HPDE6-E6E7 (cell line): Measurements from ENCODE around the gene TBX18.

Experiments
- DNase-seq: peaks from one replicate; pipeline ENCODE4 v3.0.0; 2011; ENCODE audit warnings: missing footprints; ENCODE audit errors: extremely low spot score

TBX18 gene

GRCh38 chr6:84671183-84671582 is 93.2 kb downstream of the TBX18 start:
- no peak for DNase-seq

DNA sequence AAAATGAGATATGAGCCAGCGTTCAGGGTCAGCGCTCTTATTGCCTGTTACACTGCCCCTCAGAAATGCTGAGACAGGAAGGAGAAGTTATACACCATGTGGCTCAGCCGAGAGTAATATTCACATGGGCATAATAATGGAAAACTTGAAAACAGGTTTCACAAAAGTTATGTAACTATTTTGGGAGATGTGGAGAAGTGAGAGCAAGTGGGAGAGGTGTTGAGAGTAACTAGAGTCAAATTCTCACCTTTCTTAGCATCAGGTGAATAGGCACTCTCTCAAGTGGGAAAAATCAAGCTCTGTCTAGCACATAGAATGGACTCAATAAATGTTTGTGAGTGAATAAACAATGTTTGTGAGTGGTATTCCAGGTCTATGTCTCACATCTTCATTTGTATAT is 94.5 kb downstream of the TBX18 start:
- no peak for DNase-seq

DNA sequence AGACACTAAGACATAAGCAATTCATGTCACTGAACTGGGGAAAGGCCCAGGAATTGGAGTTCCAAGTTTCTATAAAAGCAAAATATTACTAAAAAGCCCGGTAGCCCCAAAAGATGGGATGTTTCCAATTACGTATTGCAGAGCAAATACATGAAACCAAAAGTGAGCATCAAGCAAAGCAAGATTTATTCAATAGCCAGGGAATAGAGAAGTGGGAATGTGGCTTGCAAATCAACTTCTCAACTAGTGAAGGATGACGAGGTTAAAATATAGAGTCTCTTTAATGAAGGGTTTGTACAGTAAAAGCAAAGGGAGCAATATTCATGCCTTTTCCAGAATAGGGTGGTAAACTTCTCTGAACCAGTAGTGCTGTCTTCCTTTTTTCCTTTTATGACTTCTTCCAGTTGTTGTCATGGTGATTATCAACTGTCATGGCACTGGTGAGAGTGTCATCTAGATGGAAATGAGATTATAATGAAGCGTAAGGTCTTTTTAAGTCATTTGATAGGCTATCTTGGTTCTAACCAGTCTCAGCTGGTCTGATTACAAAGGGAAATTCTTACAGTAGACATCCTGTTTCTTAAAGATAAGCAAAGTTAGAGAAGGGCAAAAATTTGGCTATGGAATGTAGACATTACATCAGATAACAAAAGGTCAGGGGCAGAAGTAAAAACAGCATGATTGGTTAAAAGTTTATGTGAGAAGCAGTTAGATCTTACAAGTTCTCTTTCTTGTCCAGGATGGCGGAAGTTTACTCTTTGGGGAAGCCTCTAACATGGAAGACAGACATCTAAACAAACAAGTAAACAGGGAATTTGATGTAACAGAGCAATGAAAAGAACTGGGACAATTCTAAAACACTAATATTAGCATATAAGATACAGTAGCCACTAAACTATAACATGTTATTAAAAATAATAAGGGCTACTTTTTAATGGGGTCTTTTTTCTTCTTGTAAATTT is 96.9 kb downstream of the TBX18 start:
- no peak for DNase-seq

DNA sequence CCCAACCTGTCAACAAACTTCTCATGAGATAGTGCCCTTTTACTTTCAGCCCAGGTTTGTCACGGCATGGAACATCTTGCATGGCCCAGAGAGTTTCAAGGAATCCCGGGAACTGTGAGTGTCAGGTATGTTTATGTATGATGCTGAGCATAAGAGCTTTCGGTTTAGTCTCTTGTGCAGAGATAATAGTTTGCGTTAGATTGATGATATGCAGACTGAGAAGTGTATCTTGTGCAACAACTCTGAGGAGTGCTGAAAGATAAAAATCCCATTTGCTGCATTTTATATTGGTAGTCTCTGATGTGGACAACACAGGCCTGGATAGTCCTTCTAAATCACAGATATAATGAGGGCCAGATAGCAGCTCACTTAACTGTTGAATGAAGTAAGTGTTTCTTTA is 99.0 kb downstream of the TBX18 start:
- no peak for DNase-seq

GRCh38 chr6:84663866-84664265 is 100.5 kb downstream of the TBX18 start:
- DNase-seq: no peak

DNA sequence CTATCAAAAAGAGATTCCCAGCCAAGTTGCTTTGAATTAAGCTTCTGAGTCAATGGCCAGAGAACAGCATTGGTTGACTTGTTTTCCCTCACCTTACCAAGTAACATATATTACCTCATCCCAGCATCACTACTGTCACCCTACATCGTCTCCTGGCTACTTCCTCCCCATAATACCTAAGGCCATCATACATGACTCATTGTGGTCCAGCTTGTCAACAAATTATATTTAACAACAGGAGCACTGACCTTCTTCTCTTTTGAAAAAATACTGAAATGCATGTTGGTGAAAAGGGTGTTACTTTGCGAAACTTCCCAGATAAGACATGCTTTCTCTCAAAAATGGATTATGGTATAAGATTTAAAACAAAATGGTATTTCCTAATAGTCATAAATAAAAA is 106.9 kb downstream of the TBX18 start:
- no peak for DNase-seq

DNA sequence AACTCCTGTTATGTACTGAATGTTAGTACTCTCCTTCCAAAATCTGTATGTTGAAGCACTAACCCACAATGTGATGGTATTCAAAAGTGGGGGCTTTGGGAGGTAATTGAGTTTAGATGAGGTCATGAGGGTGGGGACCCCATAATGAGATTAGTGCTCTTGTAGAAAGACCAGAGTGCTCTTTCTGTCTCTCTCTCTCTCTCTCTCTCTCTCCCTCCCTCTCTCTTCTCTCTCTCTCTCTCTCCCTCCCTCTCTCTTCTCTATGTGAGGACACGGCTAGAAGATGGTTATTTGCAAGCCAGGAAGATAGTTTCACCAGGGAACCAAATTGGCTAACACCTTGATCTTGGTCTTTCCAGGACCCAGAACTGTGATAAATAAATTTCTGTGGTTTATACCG is 107.4 kb downstream of the TBX18 start:
- DNase-seq: no peak

DNA sequence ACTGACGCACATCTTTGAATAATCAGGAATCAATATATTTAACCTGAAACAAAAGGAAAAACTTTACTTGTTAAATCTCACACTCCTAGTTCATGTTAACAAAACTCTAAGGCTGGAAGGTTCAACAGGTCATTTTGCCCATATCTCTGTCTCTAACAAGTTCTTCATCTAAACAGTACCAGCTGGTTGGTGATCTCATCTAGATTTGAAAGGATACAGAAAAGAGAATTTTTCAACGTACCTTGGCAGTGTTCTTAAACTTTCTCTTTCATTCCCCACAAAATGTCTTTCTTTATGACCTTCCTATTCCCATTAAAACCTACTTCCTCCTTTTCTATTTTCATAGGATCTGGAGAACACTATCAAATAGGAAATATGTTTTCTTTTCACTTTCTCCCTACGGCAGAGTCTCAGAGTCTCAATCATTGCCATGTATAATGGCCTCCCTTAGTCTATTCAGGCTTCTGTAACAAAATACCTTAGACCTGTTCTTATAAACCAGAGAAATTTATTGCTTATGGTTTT is 111.3 kb downstream of the TBX18 start:
- DNase-seq: no peak

DNA sequence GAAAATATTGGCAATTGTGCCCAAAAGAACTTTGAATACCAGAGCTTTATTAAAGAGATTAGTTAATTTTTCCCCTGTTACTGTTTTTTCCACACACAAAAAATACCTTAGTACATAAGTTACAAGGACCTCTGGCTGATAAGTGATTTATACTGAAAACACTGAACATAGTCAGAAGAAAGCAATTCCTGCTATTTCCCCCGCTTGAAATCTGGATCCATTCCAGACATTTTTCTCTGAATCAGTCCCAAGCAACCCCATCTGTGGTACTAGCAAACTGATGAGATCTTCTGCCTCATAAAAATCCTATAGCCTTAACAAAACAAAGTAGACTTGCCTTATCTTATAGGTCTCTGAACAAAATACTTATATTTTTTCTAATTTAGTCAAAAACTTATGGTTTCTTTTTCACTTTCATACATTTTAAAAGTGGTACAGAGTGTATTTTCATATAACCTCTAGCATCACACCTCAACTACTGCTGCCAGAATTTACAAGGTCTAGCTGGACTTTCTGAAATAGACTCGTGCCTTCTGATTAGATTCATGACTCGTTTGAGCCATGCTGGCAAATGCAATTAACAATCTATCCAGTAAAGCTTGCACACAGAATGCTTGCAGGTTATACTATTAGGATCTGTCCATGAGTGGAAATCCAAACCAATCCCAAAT is 111.9 kb downstream of the TBX18 start:
- no peak for DNase-seq

- no peak for DNase-seq
Measured at GRCh38 chr6:84651583-84651982, 112.8 kb downstream of the TBX18 start.

DNA sequence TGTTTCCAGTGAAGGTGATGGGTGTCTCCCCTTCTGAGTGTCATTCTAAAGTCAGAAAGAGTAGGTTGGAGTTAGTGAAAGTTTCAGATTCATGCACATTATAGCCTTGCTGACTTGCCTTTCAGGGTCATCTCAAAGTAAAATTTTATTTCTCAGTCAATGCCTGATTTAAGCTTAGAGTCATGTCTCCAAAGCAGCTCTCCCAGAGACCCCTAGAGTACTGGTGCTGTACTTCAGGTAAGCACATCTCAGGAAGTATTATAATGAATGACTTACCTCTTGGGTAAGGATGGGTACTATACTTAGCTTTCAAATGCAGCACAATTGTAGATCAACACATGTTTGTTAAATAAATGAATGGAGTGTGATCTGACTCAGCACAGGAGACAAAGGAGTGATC is 116.0 kb downstream of the TBX18 start:
- no peak for DNase-seq

GRCh38 chr6:84645563-84646266 is 118.7 kb downstream of the TBX18 start:
- no peak for DNase-seq

DNA sequence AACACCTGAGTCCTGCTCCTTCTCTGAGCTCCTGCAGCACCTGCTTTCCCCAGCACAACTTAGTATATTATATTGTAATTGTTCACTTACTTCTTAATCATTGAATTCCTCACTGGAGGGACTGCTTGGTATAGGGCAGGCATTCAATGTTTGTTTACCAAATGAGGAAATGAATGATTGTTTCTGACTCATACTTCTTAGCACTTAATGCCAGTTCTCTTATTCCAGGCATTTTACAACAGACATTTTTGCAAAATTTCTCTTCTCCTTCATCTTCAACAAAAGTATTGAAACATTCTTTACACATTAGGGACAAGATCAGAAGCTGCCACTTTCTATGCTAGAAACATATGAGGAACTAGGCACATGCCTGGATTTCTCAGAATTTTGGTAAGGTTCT is 119.4 kb downstream of the TBX18 start:
- DNase-seq: peak; percentile 70

DNA sequence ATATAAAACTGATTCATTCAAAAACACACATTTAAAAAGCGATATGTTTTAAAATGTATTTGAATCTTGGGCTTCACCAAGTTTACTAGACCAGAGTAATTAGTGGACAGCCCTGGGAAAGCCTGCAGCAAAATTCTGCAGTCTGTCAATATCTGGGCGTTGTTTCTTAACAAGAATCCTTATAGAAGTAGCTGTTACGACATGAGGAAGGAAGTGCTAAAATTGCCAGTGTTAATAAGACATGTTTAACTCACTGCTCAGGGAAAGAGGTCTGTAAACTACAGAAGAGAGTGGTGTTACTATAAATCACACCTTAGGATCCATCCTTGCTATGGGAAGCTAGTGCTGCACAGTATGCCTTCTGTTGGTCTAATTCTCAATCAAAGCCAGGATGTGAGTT is 120.6 kb downstream of the TBX18 start:
- no peak for DNase-seq

DNA sequence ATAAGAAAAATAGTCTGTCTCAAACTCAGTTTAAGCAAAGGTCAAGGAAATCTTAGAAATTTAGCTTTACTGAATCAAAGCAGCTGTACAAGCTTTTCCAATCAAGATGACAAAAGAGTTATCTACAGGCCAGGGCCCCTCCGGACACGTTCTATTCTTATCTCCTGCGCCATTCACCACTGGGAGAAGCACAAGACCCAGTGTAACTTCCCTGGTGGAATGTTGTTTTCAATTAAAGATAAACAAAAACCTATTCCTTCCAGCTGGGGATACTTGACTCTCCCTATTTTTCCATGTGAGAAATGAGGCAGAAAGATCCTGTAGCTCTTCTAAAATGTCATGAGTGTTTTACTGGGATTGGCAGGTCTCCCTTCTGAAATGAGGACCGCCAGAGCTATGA is 123.3 kb downstream of the TBX18 start:
- DNase-seq: no peak

GRCh38 chr6:84639396-84639795 is 125.0 kb downstream of the TBX18 start:
- DNase-seq: no peak

GRCh38 chr6:84638286-84638685 is 126.1 kb downstream of the TBX18 start:
- no peak for DNase-seq
